Activated gamma-delta T cell treated with Interleukin-2 at 50 U/mL for 16 hours (primary cell): ENCODE data around the gene VSIG8.
A peak's percentile ranks its signal among the peaks of the same experiment; 100 is the strongest.

Experiments used
- DNase-seq: peaks from one replicate; pipeline ENCODE4 v3.0.0-alpha.2; 2020

The VSIG8 gene

DNA sequence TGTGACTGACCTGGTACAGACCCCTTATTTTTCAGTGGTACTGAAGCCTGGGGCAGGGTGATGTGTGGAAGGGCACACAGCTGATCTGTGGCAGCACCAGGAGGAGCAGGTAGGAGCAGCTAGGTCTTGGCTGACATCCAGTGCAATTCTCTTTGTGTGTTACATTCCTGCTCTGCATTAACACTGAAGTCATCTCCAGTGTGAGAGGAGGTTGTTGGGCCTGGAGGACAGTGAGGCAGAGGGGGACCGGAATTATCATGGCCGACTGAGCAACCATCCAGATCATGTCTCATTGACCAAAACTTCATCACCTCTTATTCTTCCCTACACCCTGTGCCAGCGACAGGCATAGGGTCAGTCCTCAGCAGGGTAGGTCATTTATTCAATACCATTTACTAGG is 34.3 kb downstream of the VSIG8 start:
- no peak for DNase-seq

DNA sequence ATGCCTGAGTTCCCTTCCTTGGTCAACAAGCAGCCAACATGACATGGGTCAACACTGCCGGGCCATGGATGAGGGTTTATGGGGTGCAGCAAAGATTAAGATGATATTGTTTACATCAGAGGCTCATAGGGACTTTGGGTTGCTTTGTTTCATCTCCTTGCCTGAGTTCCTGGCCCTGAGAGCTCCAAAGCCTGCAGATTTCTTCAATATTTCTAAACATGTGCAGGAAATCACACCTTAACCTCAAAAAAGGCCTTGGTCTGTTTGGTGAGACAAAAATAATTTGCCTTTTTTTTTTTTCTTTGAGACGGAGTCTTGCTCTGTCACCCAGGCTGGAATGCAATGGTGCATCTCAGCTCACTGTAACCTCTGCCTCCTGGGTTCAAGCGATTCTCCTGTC is 34.9 kb downstream of the VSIG8 start:
- DNase-seq: no peak

DNA sequence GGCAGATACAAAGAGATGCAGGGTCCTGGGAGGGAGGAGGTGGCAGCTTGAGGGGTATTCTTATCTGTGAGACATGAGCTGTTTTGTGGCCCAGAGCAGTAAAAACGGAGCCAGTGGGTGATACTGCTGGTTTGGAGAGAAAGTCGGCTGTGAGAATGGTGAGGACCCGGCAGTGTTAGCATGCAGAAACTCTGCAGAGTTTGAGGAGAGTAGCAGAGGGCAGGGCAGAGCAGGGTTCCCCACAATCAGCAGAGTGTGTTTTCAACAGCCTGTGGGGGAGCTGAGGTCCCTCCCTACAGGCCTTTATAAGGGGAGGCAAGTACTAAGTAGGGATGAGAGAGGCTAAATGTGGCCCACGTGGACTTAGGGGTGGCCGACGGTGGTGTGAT is 35.4 kb downstream of the VSIG8 start:
- DNase-seq: no peak

DNA sequence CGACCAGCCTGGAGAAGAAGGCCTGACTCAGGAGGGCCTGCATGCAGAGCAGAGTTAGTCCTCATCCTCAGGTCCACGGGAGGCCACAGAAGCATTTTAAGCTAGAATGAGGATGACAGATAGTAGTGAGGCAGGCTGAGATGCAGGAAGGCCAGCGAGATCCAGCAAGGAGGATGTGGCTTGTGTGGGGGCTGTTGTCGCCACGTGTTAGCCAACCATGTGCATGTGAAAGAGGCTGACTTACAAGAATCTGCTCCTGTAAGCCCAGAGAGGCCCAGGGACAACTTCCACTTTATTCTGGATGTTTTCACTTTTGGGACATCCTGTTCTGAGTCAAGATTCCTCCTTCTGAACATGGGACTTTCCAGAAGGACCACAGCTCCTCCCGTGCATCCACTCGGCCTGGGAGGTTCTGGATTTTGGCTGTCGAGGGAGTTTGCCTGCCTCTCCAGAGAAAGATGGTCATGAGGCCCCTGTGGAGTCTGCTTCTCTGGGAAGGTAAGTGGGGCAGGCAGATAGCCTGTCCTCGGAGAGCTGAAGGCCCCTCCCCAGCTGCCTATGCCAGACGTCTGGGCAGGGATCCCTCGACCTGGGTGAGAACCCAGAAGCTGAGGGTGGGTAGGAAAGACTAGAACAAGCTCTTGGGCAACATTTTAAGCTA is 35.9 kb downstream of the VSIG8 start, which contains the start of gene SLAMF8:
Gene SLAMF8, plus strand, starts transcription at position 433 of the 661 bp plus-strand sequence. Its CDS starts 26 bp downstream, at position 459.
- DNase-seq: peak; percentile 68

DNA sequence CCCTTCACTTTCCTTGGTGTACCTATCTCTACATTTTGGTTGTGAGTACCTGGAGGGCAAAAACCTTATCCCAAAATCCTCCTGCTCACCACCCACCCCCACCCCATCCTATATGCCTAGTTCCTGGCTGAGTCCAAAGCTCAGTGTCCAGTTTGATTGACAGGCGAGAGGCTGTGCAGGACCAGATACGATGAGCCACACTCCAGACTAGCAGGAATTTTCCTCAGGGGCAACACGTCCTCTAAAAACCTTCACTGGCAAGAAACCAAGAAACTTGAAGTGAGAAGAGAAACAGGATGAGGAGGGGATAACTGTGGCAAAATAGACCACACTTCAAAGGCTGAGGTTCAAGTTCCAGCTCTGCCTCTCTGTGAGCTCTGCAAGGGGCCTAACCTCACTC is 36.9 kb downstream of the VSIG8 start:
- no peak for DNase-seq

DNA sequence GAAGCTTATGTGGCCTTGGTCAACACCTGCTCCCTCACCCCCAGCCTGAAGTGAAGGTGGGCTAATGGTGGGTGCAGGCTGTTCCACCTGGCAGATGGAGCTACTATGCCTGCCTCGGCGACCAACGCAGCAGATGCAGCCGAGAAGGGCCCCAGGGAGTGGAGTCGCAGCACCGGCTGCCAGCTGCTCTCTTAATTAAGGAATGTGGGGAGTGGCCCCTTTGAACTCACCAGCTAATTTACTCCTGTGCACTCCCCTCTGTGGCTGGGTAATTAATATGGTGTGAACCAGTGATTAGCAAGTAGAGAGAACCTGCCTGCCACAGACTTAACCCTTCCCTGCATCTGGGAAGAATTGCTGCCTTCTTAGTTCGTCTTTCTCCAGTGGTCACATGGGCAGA is 39.1 kb downstream of the VSIG8 start:
- DNase-seq: no peak

DNA sequence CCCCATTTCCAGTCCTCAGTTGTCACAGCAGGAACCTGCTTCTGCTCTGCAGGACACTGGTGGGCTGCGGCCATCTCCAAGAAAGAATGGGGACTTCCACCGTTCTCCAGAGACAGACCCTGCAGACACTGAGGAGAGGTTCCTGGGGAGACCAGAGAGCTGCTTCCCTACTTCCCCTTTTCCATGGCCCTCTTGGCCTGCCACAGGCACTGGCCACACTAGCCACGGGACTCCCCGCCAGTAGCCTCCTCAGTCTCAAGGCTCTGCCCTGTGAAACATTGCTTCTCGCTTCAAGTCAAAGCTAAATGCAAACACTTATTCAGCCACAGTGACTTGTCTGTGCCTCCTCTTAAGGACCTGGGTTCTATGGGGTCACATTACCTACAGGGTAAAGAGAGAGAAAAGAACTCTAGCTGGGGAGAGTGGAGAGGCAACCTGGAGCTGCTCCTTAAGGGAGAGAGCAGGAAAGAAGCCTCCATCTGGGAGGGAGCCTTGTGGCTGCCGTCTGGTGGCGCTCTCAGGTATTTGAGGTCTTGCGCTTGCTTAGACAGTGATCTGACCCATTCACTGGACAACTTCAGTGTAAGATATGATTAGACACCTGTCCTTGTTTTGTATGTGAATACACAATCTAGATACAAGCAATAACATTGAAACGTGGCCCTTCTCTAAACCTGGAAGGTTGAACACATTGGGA is 41.1 kb downstream of the VSIG8 start:
- DNase-seq: no peak

DNA sequence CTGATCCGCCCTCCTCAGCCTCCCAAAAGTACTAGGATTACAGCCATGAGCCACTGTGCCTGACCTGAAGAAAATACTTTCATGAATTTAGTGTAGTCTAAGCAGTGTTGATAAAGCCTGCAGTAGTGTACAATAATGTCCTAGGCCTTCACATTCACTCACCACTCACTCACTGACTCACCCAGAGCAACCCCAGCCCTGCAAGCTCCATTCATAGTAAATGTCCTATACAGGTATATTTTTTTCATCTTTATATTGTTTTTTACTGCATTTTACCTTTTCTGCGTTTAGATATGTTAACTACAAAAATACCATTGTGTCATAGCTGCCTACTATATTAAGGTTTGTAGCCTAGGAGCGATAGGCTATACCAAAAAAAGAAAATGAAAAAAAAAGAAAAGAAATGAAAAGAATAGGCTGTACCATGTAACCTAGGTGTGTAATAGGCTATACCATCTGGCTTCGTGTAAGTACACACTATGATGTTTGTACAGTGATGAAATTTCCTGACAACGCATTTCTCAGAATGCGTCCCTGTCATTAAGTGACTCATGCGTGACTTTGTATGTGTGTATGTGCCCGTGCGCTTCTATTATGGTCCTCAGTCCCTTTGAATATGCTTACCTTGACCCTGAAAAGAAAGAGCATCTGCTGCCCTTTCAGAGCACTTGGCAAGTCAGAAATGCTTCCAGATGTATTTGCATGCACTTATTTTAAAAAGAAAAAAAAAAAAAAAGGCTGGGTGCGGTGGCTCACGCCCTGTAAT is 45.0 kb downstream of the VSIG8 start:
- no peak for DNase-seq

DNA sequence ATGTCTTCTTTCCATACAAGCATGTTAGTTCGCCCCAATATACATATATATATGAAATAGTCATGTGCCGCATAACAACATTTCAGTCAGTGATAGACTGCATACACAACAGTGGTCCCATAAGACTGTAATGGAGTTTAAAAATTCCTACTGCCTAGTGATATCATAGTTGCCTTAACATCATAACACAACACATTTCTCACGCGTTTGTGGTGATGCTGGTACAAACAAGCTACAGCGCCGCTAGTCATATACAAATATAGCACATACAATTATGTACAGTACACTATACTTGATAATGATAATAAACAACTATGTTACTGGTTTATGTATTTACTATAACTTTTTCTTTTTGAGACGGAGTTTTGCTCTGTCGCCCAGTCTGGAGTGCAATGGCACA is 46.5 kb downstream of the VSIG8 start:
- DNase-seq: no peak

DNA sequence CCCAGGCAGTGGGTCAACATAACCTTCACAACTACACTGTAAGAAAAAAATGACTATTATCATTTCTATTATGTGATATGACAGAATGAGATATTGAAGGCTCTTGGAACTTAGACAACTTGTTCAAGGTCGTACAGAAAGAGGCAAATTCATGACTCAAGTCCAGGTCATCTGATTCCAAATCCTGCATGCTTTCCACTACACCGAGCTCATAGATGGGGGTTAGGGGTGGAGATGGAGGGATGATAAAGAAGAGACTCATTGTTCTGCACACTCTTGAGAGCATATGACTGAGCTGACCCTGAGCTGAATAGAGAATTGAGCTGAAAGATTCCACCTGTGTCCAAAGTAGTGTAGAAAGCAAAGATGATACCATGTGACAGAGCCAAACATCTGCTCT is 57.5 kb downstream of the VSIG8 start:
- no peak for DNase-seq
